ENCODE measurements around the gene MYT1. TPM values are rescaled to one million over a fixed set of nuclear protein-coding genes. Genes with fewer than 3 reads are reported as not detected.

MYT1 gene
- total RNA-seq, 1 donor from 2014 or later: 0.12 TPM

GRCh38 chr20:64225171-64225595 is 60.9 kb downstream of the MYT1 start:
- Histone ChIP-seq H3K4me3 (no peak overlapping the region), H3K36me3 (no peaks in the 10 kb centered on the region), H3K4me1 (peaks cover 29% of the 10 kb centered on the region), H3K27ac (no peak overlapping the region), H3K27me3 (no peaks in the 10 kb centered on the region), H3K9me3 (no peaks in the 10 kb centered on the region)
- intact Hi-C loops (cut with DNase I): no loop called here
- DNase-seq: no peak
- ATAC-seq: no peak
- TF ChIP-seq CTCF (IDR thresholded peaks at IDR 0.05): no peak

GRCh38 chr20:64225828-64226598 is 61.8 kb downstream of the MYT1 start:
- no peaks in the 10 kb centered on the region for H3K9me3 ChIP-seq
- no peaks in the 10 kb centered on the region for H3K27me3 ChIP-seq
- H3K4me3 ChIP-seq: no peak overlapping the region
- H3K27ac ChIP-seq: no peak overlapping the region
- intact Hi-C loops (cut with DNase I): no loop called here
- no peak for ATAC-seq
- H3K4me1 ChIP-seq: peaks cover 29% of the 10 kb centered on the region
- no peak for TF ChIP-seq CTCF (IDR thresholded peaks at IDR 0.05)
- no peak for DNase-seq
- no peaks in the 10 kb centered on the region for H3K36me3 ChIP-seq

- DNase-seq: no peak
- Histone ChIP-seq H3K9me3 (no peaks in the 10 kb centered on the region), H3K27me3 (no peaks in the 10 kb centered on the region), H3K4me3 (no peak overlapping the region), H3K27ac (no peak overlapping the region), H3K36me3 (no peaks in the 10 kb centered on the region), H3K4me1 (peaks cover 28% of the 10 kb centered on the region)
- intact Hi-C loops (cut with DNase I): no loop called here
- TF ChIP-seq CTCF (IDR thresholded peaks at IDR 0.05): no peak
- ATAC-seq: no peak
Observed at GRCh38 chr20:64226686-64227580, 62.7 kb downstream of the MYT1 start.

- no peaks in the 10 kb centered on the region for H3K36me3 ChIP-seq
- DNase-seq: no peak
- H3K27me3 ChIP-seq: no peaks in the 10 kb centered on the region
- TF ChIP-seq CTCF (IDR thresholded peaks at IDR 0.05): no peak
- H3K4me1 ChIP-seq: peaks cover 17% of the 10 kb centered on the region
- intact Hi-C loops (cut with DNase I): no loop called here
- H3K9me3 ChIP-seq: no peaks in the 10 kb centered on the region
- no peak overlapping the region for H3K27ac ChIP-seq
- no peak for ATAC-seq
- no peak overlapping the region for H3K4me3 ChIP-seq
Observed at GRCh38 chr20:64228086-64228653, 63.9 kb downstream of the MYT1 start.

GRCh38 chr20:64228751-64229506 is 64.7 kb downstream of the MYT1 start:
- no peaks in the 10 kb centered on the region for H3K36me3 ChIP-seq
- H3K4me1 ChIP-seq: peaks cover 9% of the 10 kb centered on the region
- no peak for TF ChIP-seq CTCF (IDR thresholded peaks at IDR 0.05)
- no peak overlapping the region for H3K27ac ChIP-seq
- intact Hi-C loops (cut with DNase I): no loop called here
- no peak overlapping the region for H3K4me3 ChIP-seq
- no peaks in the 10 kb centered on the region for H3K27me3 ChIP-seq
- no peak for DNase-seq
- H3K9me3 ChIP-seq: no peaks in the 10 kb centered on the region
- no peak for ATAC-seq
